WTC11 (cell line): Measurements from ENCODE around the gene ELFN1. TPM values are rescaled to one million over a fixed set of nuclear protein-coding genes. Genes with fewer than 3 reads are reported as not detected.
A peak's percentile ranks its signal among the peaks of the same experiment; 100 is the strongest.

ENCODE experiments used
- ATAC-seq: fragments of 200-7000 bp; cut with Tn5 transposase; 2 replicates; pipeline ENCODE4 v1.10.0; 2021; ENCODE audit warnings: mild to moderate bottlenecking, moderate library complexity
- CTCF ChIA-PET: fragments of 300-600 bp; sonication (Branson Sonifier 250); formaldehyde crosslinking; loops from one replicate; lab custom pipeline; 2021; ENCODE audit warnings: antibody characterized with exemption; lab: Charles Lee
- POLR2A ChIA-PET: fragments of 350-600 bp; sonication (Branson Sonifier 250); formaldehyde crosslinking; loops from one replicate; lab custom pipeline; 2021; ENCODE audit warnings: antibody characterized with exemption; lab: Charles Lee
- DNase-seq: peaks from one replicate; pipeline ENCODE4 v3.0.0; 2021; ENCODE audit warnings: low spot score
- H3K27ac Mint-ChIP-seq: 2 replicates; pipeline ENCODE4 v1.8.0; 2021; ENCODE audit warnings: mixed read lengths
- H3K27me3 Mint-ChIP-seq: 2 replicates; pipeline ENCODE4 v1.8.0; 2021; ENCODE audit warnings: low read depth, mild to moderate bottlenecking, moderate library complexity, mixed read lengths
- H3K36me3 Mint-ChIP-seq: 2 replicates; pipeline ENCODE4 v1.8.0; 2021; ENCODE audit warnings: mixed read lengths
- H3K4me1 Mint-ChIP-seq: 2 replicates; pipeline ENCODE4 v1.8.0; 2022; ENCODE audit warnings: mixed read lengths
- H3K4me3 Mint-ChIP-seq: 2 replicates; pipeline ENCODE4 v1.8.0; 2021; ENCODE audit warnings: mild to moderate bottlenecking, moderate library complexity, mixed read lengths
- H3K9me3 Mint-ChIP-seq: 2 replicates; pipeline ENCODE4 v1.8.0; 2021; ENCODE audit warnings: mixed read lengths
- CDX4 ChIP-seq: fragments of 250-450 bp; sonication (Bioruptor Pico); IDR thresholded peaks from 2 replicates; pipeline ENCODE4 v1.9.0; 2021; ENCODE audit warnings: moderate library complexity, mild to moderate bottlenecking, inconsistent platforms, borderline replicate concordance
- ESRRA ChIP-seq: sonication (generic); formaldehyde crosslinking; IDR thresholded peaks from 2 replicates; pipeline ENCODE4 v1.8.1; 2022; ENCODE audit warnings: mild to moderate bottlenecking, missing genetic modification reagents, borderline replicate concordance
- FOXJ3 ChIP-seq: sonication (generic); formaldehyde crosslinking; IDR thresholded peaks from 2 replicates; pipeline ENCODE4 v1.9.0; 2021; ENCODE audit warnings: missing genetic modification reagents, mild to moderate bottlenecking, borderline replicate concordance
- FOXP1 ChIP-seq: sonication (generic); formaldehyde crosslinking; IDR thresholded peaks from 2 replicates; pipeline ENCODE4 v1.8.0; 2022; ENCODE audit warnings: missing genetic modification reagents, mild to moderate bottlenecking, moderate library complexity, borderline replicate concordance
- HMGXB4 ChIP-seq: sonication (generic); formaldehyde crosslinking; IDR thresholded peaks from 2 replicates; pipeline ENCODE4 v1.8.1; 2023; ENCODE audit warnings: mild to moderate bottlenecking, moderate library complexity, missing genetic modification reagents
- STAT6 ChIP-seq: sonication (generic); formaldehyde crosslinking; conservative IDR thresholded peaks from 2 replicates; pipeline ENCODE4 v1.8.1; 2023; ENCODE audit warnings: mild to moderate bottlenecking, low read depth, missing genetic modification reagents, moderate library complexity
- USF2 ChIP-seq: sonication (generic); formaldehyde crosslinking; IDR thresholded peaks from 2 replicates; pipeline ENCODE4 v1.8.1; 2023; ENCODE audit warnings: mild to moderate bottlenecking, missing genetic modification reagents, moderate library complexity
- ZBTB21 ChIP-seq: sonication (generic); formaldehyde crosslinking; IDR thresholded peaks from 2 replicates; pipeline ENCODE4 v1.8.1; 2023; ENCODE audit warnings: mild to moderate bottlenecking, missing genetic modification reagents, borderline replicate concordance
- ZNF263 ChIP-seq: sonication (generic); formaldehyde crosslinking; IDR thresholded peaks from 2 replicates; pipeline ENCODE4 v1.8.1; 2022; ENCODE audit warnings: low read depth, mild to moderate bottlenecking, moderate library complexity, missing genetic modification reagents
- ZNF317 ChIP-seq: sonication (generic); formaldehyde crosslinking; IDR thresholded peaks from 2 replicates; pipeline ENCODE4 v1.8.1; 2023; ENCODE audit warnings: low read depth, mild to moderate bottlenecking, moderate library complexity, missing genetic modification reagents, borderline replicate concordance
- ZNF423 ChIP-seq: fragments of 250-450 bp; sonication (Bioruptor Pico); IDR thresholded peaks from 2 replicates; pipeline ENCODE4 v2.1.2; 2022; ENCODE audit warnings: mild to moderate bottlenecking, moderate library complexity
- ZNF512 ChIP-seq: sonication (generic); formaldehyde crosslinking; IDR thresholded peaks from 2 replicates; pipeline ENCODE4 v1.8.1; 2022; ENCODE audit warnings: missing genetic modification reagents, borderline replicate concordance
- total RNA-seq: library from RNA; stranded (reverse); gene quantifications from 3 replicates; pipeline ENCODE4 v1.2.3, GENCODE V29; 2021
- TF ChIP-seq, protein P1 (sequence below): sonication (generic); formaldehyde crosslinking; IDR thresholded peaks from 2 replicates; pipeline ENCODE4 v1.8.0; 2023; ENCODE audit warnings: missing genetic modification reagents
- TF ChIP-seq, protein P2 (sequence below): fragments of 250-450 bp; sonication (Bioruptor Pico); IDR thresholded peaks from 2 replicates; pipeline ENCODE4 v1.9.0; 2021; ENCODE audit warnings: mild to moderate bottlenecking, borderline replicate concordance

Gene ELFN1
- total RNA-seq, 1 experiment from 2014 or later: 4.6 TPM

- ATAC-seq: no peak; the same call in 1 of the 2 replicates
Observed at GRCh38 chr7:1704811-1705738, 35.0 kb downstream of the ELFN1 start.

GRCh38 chr7:1705856-1706255, 35.8 kb downstream of the ELFN1 start:
- ChIA-PET POLR2A (no interaction called here), CTCF (interaction anchor here (0.6 kb wide), 1 partner anchor 33 kb away, joined by 3 read pairs; no protein-coding TSS in a partner anchor)
- no peak for DNase-seq
- Mint-ChIP-seq H3K27ac (no peak overlapping the region), H3K4me1 (peaks cover 37% of the 10 kb centered on the region), H3K9me3 (peaks cover 33% of the 10 kb centered on the region), H3K36me3 (peaks cover 34% of the 10 kb centered on the region), H3K4me3 (no peak overlapping the region), H3K27me3 (peaks cover 30% of the 10 kb centered on the region)
- TF ChIP-seq ZNF512 (CRISPR knock-in tag) (no peak), ZNF263 (no peak), STAT6 (no peak), ZNF423 (CRISPR knock-in tag) (no peak), ZBTB21 (CRISPR knock-in tag) (no peak), HMGXB4 (CRISPR knock-in tag) (no peak)
- TF ChIP-seq, protein P1, sequence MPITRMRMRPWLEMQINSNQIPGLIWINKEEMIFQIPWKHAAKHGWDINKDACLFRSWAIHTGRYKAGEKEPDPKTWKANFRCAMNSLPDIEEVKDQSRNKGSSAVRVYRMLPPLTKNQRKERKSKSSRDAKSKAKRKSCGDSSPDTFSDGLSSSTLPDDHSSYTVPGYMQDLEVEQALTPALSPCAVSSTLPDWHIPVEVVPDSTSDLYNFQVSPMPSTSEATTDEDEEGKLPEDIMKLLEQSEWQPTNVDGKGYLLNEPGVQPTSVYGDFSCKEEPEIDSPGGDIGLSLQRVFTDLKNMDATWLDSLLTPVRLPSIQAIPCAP (CRISPR knock-in tag): no peak
- ATAC-seq: no peak

More at GRCh38 chr7:1704811-1705738, 35.0 kb downstream of the ELFN1 start:
- no peak for DNase-seq
- H3K27me3 Mint-ChIP-seq: peaks cover 34% of the 10 kb centered on the region
- peaks cover 34% of the 10 kb centered on the region for H3K36me3 Mint-ChIP-seq
- TF ChIP-seq CDX4: no peak
- TF ChIP-seq FOXP1 (CRISPR knock-in tag): 0 out of 2 replicates have a peak, but pooled peaks have one; percentile 46
- H3K9me3 Mint-ChIP-seq: peaks cover 36% of the 10 kb centered on the region
- H3K4me1 Mint-ChIP-seq: peaks cover 37% of the 10 kb centered on the region
- H3K27ac Mint-ChIP-seq: no peak overlapping the region
- CTCF ChIA-PET: interaction anchor here (0.6 kb wide), 1 partner anchor 41 kb away, joined by 5 read pairs; no protein-coding TSS in a partner anchor
- no peak overlapping the region for H3K4me3 Mint-ChIP-seq
- POLR2A ChIA-PET: interaction anchor here (0.6 kb wide), 1 partner anchor 783 kb away, joined by 4 read pairs; no protein-coding TSS in a partner anchor

DNA sequence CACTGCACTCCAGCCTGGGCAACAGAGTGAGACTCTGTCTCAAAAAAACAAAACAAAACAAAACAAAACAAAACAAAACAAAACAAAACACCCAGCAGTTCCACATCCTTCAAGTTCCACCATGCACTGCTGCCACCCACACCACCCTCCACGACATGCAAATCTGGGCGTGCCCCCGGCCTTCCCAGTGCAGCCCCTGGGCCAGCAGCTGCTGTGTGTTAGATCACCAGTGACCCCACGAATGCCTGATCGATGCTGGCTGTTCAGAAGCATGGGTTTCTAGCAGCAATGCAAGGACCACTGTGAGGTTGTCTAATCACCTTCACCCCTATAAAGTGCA, 36.3 kb downstream of the ELFN1 start:
- peaks cover 30% of the 10 kb centered on the region for H3K27me3 Mint-ChIP-seq
- ChIA-PET POLR2A (no interaction called here), CTCF (no interaction called here)
- TF ChIP-seq, protein P2, sequence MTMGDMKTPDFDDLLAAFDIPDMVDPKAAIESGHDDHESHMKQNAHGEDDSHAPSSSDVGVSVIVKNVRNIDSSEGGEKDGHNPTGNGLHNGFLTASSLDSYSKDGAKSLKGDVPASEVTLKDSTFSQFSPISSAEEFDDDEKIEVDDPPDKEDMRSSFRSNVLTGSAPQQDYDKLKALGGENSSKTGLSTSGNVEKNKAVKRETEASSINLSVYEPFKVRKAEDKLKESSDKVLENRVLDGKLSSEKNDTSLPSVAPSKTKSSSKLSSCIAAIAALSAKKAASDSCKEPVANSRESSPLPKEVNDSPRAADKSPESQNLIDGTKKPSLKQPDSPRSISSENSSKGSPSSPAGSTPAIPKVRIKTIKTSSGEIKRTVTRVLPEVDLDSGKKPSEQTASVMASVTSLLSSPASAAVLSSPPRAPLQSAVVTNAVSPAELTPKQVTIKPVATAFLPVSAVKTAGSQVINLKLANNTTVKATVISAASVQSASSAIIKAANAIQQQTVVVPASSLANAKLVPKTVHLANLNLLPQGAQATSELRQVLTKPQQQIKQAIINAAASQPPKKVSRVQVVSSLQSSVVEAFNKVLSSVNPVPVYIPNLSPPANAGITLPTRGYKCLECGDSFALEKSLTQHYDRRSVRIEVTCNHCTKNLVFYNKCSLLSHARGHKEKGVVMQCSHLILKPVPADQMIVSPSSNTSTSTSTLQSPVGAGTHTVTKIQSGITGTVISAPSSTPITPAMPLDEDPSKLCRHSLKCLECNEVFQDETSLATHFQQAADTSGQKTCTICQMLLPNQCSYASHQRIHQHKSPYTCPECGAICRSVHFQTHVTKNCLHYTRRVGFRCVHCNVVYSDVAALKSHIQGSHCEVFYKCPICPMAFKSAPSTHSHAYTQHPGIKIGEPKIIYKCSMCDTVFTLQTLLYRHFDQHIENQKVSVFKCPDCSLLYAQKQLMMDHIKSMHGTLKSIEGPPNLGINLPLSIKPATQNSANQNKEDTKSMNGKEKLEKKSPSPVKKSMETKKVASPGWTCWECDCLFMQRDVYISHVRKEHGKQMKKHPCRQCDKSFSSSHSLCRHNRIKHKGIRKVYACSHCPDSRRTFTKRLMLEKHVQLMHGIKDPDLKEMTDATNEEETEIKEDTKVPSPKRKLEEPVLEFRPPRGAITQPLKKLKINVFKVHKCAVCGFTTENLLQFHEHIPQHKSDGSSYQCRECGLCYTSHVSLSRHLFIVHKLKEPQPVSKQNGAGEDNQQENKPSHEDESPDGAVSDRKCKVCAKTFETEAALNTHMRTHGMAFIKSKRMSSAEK: no peak
- TF ChIP-seq ESRRA (CRISPR knock-in tag) (no peak), FOXJ3 (CRISPR knock-in tag) (no peak), USF2 (CRISPR knock-in tag) (no peak), ZNF317 (CRISPR knock-in tag) (no peak)
- TF ChIP-seq, protein P1 (CRISPR knock-in tag): no peak
- no peak overlapping the region for H3K4me3 Mint-ChIP-seq
- H3K36me3 Mint-ChIP-seq: peaks cover 33% of the 10 kb centered on the region
- peaks cover 37% of the 10 kb centered on the region for H3K4me1 Mint-ChIP-seq
- ATAC-seq: no peak
- peaks cover 31% of the 10 kb centered on the region for H3K9me3 Mint-ChIP-seq
- no peak overlapping the region for H3K27ac Mint-ChIP-seq
- DNase-seq: no peak
